DND-41 (cell line): ENCODE data around the gene CLEC17A.

ENCODE experiments used
- EZH2 ChIP-seq: IDR thresholded peaks from 3 replicates; pipeline ENCODE4 v1.6.1; 2012; ENCODE audit warnings: borderline replicate concordance, low read depth, mild to moderate bottlenecking, moderate library complexity, low read length, inconsistent platforms; ENCODE audit not compliant: severe bottlenecking
- TF ChIP-seq, protein P1 (sequence below): IDR thresholded peaks from 2 replicates; pipeline ENCODE4 v1.5.1; 2012; ENCODE audit warnings: borderline replicate concordance, low read length, moderate library complexity, mild to moderate bottlenecking; ENCODE audit not compliant: poor library complexity, severe bottlenecking; ENCODE audit errors: extremely low read depth

DNA sequence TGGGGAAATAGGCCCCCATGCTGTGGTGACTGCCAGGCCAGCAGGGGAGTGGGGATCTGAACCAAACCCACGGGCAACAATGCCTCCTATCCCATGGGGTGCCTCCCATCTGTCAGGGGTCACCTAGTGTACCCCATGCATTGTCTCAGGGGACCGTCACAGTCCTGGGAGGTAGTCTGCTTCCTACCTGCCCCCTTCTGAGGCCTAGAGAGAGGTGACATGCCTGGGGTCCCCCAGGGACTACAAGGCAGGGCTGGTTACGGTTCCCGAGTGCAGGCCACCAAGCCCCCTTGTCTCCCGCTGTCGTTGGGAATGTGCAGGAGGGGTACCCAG is 22.1 kb upstream of the CLEC17A start:
- TF ChIP-seq, protein P1, sequence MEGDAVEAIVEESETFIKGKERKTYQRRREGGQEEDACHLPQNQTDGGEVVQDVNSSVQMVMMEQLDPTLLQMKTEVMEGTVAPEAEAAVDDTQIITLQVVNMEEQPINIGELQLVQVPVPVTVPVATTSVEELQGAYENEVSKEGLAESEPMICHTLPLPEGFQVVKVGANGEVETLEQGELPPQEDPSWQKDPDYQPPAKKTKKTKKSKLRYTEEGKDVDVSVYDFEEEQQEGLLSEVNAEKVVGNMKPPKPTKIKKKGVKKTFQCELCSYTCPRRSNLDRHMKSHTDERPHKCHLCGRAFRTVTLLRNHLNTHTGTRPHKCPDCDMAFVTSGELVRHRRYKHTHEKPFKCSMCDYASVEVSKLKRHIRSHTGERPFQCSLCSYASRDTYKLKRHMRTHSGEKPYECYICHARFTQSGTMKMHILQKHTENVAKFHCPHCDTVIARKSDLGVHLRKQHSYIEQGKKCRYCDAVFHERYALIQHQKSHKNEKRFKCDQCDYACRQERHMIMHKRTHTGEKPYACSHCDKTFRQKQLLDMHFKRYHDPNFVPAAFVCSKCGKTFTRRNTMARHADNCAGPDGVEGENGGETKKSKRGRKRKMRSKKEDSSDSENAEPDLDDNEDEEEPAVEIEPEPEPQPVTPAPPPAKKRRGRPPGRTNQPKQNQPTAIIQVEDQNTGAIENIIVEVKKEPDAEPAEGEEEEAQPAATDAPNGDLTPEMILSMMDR = no peak
- no peak for TF ChIP-seq EZH2
